HG03520 (cell line): ENCODE measurements around the gene SLCO4C1.

Source experiments
- ATAC-seq: cut with Tn5 transposase; IDR thresholded peaks from one replicate; pipeline ENCODE4 v1.9.1; 2021; ENCODE audit warnings: mild to moderate bottlenecking, moderate library complexity; ENCODE audit not compliant: unreplicated experiment

Gene SLCO4C1

GRCh38 chr5:102271759-102272158 lies 24.3 kb downstream of the SLCO4C1 start:
- ATAC-seq, result no peak

- no peak for ATAC-seq
Measured at GRCh38 chr5:102270036-102270435, 26.0 kb downstream of the SLCO4C1 start.

GRCh38 chr5:102262688-102263087 lies 33.4 kb downstream of the SLCO4C1 start:
- ATAC-seq, result no peak

DNA sequence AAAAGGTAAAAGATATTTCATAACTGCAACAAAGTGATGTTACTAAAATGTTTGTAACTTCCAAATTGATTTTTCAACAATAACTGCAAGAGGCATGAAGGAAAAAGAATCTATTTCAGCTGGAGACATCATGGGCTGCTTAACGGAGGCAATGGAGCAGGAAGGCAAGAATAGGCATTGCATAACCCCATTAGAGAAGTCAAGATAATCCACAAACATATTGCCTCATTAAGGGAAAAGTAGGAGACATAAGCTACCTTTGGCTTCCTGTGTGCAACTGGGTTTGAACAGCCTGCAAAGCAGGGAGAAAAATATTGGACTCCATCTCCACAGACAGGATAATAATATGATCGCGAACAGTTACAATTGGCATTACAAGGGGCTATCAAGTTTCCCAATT lies 46.7 kb downstream of the SLCO4C1 start:
- ATAC-seq, result no peak

DNA sequence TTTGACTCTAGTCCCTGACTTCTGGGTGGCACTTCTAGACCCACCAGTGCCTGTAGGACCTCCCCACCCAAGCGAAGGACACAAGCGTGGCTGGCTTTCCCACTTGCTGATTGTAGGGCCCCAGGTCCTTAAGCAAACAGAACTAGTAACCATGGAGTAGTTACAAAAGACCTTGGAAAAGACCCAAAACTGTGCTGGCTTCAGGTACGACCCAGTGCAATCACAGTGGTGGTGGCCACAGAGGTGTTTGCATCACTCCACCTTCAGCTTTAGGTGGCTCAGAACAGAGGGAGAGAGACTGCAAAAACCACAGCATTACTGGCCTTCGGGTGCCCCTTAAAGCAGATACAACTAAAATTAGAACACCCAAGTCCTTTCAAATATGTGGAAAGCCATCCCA lies 52.9 kb downstream of the SLCO4C1 start:
- ATAC-seq, result no peak

DNA sequence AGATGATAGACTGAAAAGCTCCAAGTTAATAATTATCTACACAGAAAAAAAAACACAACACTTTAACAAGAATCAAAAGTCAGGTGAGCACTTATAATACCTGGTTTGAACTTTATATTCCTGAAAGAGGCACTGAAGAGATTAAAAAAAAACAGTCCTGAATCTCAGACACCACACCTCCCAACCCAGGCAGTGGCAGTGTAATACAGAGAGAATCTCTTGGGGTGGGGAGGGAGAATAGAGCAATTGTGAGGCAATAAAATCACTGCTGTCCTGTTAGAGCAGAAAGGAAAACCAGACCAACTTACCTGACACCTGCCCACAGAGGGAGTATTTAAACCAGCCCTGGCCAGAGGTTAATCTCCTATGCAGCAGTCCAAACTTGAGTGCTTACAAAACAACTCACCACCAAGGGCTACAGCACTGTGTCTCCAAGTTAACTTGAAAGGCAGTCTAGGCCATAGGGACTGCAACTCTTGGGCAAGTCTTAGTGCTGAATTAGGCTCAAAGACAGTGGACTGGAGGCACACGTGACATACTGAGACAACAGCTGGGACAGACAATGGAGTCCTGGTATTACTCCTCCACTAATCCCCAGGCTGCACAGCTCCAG lies 54.2 kb downstream of the SLCO4C1 start:
- no peak for ATAC-seq

DNA sequence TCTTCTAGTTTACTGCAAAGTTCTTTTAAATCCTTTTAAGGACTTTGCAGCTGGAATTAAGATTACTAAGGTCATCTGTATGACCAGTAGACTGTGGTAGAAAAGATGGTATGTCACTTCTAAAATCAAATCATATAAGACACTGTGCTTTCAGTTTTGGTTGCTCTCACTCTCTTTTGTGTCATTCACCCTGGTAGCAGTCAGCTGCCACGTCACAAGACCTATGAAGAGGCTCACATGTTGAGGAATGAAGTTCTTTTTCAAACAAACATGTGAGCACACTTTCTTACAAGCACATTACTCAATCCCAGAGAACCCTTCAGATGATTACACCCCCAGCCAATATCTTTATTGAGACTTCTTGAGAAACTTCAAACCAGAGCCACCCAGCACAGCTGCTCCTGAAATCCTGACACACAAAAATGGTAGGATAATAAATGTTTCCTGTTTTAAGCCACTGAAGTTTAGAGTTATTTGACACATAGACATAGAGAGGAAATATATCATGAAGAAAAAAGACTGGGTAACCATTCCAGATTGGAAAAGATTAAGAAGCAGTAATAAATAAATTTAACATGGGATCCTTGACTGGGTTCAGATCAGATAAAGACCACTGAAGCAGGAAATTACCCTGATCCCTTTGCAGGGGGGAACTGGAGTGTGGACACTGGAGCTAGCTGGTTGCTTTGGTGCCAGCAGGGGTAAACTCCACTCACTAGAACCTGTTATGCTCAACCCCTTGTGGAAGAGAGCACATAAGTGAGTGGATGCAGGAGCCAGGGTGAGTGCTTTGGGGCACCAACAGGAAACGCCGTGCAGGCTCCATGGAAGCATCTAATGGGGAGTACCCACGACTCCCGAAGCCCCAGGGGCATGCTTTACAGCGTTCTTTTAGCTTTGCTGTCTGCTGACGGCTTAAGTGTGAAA lies 64.1 kb downstream of the SLCO4C1 start:
- ATAC-seq, result peak; percentile 94

DNA sequence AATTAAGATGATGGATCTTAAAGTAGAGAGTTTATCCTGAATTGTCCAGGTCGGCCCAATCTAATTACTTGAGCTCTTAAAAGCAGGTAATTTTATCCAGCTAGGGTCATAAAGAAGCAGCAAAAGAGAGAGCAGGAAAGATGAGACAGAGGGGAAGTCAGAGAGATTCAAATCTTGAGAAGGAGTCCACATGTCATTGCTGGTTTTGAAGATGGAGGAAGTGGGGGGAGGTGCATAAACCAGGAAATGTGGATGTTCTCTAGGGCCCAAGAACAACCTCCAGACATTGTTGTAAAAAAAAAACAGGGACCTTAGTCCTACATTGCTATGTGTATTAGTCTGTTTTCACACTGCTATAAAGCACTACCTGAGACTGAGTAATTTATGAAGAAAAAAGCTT lies 66.4 kb downstream of the SLCO4C1 start:
- no peak for ATAC-seq

- ATAC-seq, result no peak
Measured at GRCh38 chr5:102226321-102226720, 69.8 kb downstream of the SLCO4C1 start.

- peak; percentile 50 for ATAC-seq
Measured at GRCh38 chr5:102223542-102224477, 72.3 kb downstream of the SLCO4C1 start.

- no peak for ATAC-seq
Measured at GRCh38 chr5:102222772-102223171, 73.3 kb downstream of the SLCO4C1 start.

DNA sequence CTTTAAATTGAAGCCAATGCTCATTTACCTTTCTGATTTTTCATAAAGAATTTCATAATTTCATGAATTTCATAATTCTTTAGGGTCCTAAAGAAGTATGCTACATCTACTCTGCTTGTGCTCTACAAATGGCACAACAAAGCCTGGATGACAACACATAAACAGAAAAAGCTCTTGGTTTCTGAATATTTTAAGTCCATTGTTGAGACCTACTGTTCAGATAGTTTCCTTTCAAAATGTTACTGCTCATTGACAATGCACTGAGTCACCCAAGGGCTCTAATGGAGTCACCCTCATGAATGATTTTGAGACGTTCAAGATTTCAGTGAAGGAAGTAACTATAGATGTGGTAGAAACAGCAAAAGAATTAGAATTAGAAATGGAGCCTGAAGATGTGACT lies 74.1 kb downstream of the SLCO4C1 start:
- no peak for ATAC-seq

GRCh38 chr5:102218159-102218558 lies 77.9 kb downstream of the SLCO4C1 start:
- ATAC-seq, result no peak

DNA sequence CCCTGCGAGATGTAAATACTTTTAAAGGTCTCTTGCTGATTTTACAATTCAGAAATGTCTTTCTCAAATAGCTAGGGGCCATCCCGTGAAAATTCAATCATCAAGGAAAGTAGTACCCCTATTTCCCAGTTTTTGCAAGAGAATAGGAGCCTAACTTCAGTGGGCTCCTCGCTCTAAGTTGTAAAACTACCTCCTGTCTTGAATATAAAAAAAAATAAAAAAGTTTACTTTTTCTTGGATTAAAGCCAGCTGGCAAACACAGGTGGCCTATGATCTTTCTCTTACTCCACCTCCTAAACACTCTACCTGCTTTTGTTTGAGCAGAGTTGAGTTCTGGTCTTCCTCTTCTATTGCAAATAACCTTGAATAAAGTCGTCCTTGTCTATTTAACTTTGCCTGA lies 79.4 kb downstream of the SLCO4C1 start:
- no peak for ATAC-seq

DNA sequence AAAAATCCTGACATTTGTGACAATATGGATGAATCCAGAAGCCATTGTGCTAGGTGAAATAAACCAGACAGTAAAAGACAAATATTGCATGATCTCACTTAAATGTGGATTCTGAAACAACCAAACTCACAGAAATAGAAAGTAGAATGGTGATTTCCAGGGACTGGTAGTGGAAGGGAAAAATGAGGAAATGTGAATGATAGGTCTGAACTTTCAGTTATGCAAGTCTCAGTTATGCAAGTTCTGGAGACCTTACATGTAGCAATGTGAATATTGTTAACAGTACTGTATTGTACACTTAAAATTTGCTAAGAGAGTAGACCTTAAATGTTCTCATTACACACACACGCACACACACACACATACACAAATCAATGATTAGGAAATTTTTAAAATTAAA lies 84.9 kb downstream of the SLCO4C1 start:
- ATAC-seq, result no peak

- no peak for ATAC-seq
Measured at GRCh38 chr5:102200861-102201260, 95.2 kb downstream of the SLCO4C1 start.

GRCh38 chr5:102196481-102196880 lies 99.6 kb downstream of the SLCO4C1 start:
- ATAC-seq, result no peak
